Amniotic stem cell (primary cell): ENCODE measurements around the gene HDAC3.

Experiments
- DNase-seq: peaks from one replicate; lab custom pipeline; 2025; lab: John Stamatoyannopoulos, UW

HDAC3 gene

DNA sequence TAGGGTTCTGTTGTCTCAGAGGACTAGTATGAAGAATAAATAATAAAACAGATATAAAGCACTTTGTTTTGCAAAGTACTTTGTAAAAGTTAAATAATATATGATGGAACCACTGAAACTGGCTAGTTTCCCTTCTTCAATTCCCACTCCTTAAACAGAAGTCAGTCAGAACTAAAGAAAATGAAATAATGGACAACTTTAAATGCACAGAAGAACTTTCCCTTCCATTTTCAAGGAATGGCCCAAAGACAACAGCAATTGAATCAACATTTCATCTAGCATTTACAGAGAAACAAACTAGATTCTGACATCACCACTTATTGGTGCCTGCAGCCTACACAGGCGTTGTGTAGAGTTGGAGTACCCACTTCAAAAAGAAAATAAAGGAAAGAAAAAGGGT is 34.0 kb downstream of the HDAC3 start:
- no peak for DNase-seq

DNA sequence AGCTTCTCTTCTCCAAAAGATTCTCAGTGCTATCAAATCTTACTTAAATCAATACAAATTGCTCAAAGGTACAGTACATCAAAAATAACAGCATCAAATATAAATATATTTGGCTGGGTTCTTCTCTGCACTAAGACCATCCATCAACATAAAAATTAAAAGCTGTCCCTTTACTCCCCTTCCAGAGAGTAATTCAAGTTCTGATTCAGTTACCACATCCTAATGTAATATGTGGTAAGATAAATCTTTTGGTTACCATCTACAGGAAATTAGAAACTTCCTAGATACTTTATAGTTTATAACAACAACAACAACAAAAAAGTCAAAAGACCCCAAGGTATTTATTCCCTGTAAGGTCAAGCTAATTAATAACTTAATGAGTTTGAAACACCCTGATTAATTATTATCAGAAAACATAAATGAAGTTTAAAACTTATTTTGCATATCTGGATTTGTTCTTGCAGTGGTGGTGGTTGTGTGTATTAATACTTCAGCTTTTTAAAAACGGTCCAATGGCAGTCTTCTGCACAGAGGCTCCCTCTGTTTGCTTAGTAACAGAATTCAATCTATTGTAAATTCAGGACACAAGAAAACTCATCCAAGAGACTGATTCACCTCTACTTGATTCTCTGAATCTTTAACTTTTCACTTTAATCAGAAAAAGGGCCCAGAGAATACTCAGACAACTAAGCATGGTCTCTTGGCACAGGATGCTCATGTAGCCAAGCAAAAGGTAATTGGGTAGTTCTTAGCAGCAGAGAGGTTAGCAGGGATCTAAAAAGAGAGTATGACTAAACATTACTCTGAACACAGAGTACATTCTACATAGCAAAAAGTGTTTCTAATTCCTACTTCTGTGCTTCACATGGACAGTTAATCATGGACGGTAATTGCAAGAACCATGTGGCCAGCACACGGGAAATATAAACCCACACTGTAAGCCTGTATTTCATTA is 38.0 kb downstream of the HDAC3 start:
- DNase-seq, result no peak

DNA sequence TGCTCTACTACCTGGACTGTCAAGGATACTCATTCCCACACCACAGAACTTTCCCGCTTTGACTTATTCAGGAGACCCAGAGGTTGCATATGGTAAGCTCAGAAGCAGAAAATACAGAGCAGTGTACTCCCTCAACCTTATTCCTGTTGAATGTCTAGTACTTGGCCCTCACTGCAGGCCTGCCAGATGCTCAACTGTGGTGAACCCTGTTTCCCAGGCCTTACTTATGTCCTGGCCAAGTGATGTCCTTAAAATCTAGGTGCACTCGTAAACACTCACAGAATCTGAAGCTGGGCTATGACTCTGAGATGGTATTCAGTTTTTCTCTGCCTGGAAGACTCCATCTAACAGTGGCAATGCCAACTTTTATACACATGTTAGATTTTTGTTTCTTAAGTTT is 38.8 kb downstream of the HDAC3 start:
- no peak for DNase-seq

DNA sequence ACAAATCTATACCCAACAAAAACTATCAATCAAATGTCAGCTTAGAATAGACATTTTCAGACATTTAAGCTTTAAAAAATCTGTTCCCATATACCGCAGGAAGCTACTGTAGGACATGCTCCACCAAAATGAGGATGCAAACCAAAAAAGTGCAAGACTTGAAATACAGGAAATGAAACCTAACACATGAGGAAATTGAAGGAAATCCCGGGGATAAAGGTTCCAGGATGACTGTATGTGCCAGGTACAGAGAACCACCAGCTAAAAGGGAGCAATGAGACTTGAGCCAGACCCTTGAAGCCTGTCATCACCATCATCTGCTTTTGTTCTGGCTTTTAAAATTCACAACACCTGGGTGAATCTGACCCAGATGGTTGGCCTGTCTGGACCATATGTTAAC is 39.3 kb downstream of the HDAC3 start:
- DNase-seq, result no peak

DNA sequence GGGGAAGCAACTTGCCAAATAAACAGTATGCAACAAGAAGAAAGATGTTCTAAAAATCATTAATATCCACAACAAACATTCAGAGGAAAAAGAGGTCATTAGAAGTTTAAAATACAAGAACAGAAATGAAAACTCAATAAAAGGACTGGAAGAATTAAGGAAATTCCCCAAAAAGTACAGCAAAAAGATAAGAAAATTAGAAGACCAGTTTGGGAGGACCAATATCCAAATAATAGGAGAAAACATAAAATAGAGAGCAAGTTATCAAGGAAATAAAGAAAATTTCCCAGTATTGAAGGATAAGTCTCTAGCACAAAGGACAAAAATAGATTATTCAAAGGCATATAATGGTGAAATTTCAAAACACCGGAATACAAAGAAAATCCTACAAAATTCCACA is 39.8 kb downstream of the HDAC3 start:
- no peak for DNase-seq

DNA sequence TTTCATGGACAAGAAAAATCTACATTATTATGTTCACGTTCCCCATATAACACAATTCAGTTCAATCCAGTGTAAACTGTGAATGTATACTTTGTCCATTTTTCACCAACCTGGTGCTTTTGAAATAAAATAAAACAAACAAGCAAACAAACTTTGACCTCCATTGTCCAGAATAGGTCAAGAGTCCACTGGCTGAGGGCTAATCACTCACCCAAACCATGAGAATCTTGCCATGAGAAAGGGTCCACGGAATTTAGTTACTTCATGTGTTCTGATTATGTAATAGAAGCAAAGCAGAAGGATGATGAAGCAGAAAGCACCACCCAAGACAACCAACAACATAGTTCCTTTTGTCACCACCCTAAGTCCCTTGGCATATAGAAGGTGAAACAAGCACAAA is 46.5 kb downstream of the HDAC3 start:
- no peak for DNase-seq

DNA sequence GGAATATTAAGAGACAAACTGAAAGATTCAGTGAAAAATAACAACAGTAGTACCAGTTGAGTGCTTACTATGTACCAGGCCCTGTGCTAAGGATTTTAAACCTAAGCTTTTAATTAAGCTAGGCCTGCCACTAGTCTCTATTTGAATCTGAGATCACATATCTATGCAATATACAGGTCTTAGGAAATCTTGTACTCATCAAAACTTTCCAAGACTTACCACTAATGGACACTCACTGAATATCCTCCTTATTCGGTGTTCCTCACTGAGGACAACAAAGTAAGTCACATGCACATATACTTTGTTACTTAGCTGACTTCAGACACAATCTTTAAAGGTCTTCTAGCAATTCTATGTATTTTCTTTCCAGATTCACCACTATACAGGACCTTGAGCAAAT is 50.4 kb downstream of the HDAC3 start:
- no peak for DNase-seq

DNA sequence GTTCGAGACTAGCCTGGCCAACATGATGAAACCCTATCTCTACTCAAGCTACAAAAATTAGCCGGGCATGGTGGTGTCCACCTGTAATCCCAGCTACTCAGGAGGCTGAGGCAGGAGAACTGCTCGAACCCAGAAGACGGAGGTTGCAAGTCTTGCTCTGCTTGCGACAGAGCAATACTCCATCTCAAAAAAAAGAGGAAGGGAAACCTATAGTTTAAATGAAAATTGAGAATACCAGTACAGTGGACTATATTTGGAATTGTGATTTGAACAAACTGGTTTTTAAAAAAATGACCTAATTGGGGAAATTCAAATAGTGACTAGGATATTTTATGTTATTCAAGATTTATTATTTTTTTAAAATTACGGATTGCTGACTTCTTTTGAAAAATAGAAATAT is 51.1 kb downstream of the HDAC3 start:
- no peak for DNase-seq

DNA sequence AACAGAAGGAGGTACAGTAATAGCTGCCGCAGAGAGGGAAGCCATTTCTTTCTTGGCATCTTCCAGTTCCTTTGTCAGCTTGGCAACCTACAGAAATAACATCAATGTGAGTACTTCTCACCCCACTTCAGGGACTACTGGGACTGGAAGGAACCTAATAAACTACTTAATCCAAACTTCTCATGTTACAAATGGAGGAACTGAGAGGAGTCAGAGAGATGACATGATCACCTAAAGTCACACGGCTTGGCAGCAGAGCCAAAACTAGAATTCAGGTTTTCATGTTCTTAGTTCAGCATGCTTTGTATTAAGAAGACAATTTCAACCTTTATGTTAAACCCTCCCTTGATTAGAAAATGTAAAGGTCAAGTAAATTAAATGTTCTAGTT is 62.5 kb downstream of the HDAC3 start:
- DNase-seq, result no peak

DNA sequence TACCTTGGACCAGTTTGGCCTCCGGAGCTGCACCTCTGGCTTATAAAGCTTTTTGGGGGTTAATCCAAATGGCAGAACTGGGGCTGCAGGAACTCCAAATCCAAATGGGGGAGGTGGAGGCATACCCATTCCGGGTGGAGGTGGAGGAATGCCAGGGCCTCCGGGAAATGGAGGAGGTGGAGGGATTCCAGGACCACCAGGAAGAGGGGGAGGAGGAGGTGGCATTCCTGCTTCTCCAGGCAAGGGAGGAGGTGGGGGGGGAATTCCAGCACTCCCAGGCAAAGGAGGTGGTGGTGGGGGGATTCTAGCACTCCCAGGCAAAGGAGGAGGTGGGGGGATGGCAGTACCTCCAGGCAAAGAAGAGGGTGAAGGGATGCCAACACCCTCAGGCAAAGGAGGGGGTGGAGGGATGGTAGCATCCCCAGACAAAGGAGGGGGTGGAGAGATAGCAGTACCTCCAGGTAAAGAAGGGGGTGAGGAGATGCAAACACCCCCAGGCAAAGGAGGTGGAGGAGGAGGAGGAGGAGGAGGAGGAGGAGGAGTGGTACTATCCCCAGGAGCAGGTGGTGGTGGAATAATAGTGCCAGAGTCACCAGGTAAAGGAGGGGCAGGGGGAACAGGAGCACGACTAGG is 63.0 kb downstream of the HDAC3 start:
- no peak for DNase-seq
